Esophagus muscularis mucosa (tissue), 4 donors: Measurements from ENCODE around the gene CBX6. TPM values are rescaled to one million over a fixed set of nuclear protein-coding genes. Genes with fewer than 3 reads are reported as not detected.

Source experiments
- DNase-seq: peaks from one replicate; pipeline ENCODE4 v3.0.0-alpha.2; 2017; ENCODE audit errors: extremely low spot score
- H3K27ac ChIP-seq, 4 donors: fragments of 200-600 bp; sonication (generic); replicated peaks in 1 of 4; 1 replicate in 3 of 4; 2 replicates in 1 of 4; pipeline ENCODE4 v1.5.1; 2016 to 2019; ENCODE audit warnings: mild to moderate bottlenecking in 1 of 4
- H3K27me3 ChIP-seq, 4 donors: fragments of 200-600 bp; sonication (generic); one replicate each; pipeline versions ENCODE4 v1.5.1 to v1.6.0; 2016 to 2019
- H3K36me3 ChIP-seq, 4 donors: fragments of 200-600 bp; sonication (generic); one replicate each; pipeline ENCODE4 v1.5.1; 2016 to 2019
- H3K4me1 ChIP-seq, 4 donors: fragments of 200-600 bp; sonication (generic); one replicate each; pipeline ENCODE4 v1.5.1; 2016 to 2019
- H3K4me3 ChIP-seq, 4 donors: fragments of 200-600 bp; sonication (generic); 1 replicate in 2 of 4; 2 replicates in 2 of 4; pipeline ENCODE4 v1.5.1; 2016 to 2019; ENCODE audit warnings: mild to moderate bottlenecking in 4 of 4, moderate library complexity in 1 of 4
- H3K9me3 ChIP-seq, 4 donors: fragments of 200-600 bp; sonication (generic); 1 replicate in 3 of 4; 2 replicates in 1 of 4; pipeline ENCODE4 v1.5.1; 2016 to 2019
- CTCF ChIP-seq, 3 experiments: fragments of 200-600 bp in 2 of 3; fragments of 450-650 bp in 1 of 3; sonication (generic) in 2 of 3; IDR thresholded peaks; one replicate each; pipeline ENCODE4 v1.5.1; 2017 to 2019; ENCODE audit warnings: antibody characterized with exemption in 3 of 3, mild to moderate bottlenecking in 2 of 3, moderate library complexity in 1 of 3
- EP300 ChIP-seq: sonication (generic); formaldehyde crosslinking; IDR thresholded peaks from one replicate; pipeline ENCODE4 v1.6.1; 2017; ENCODE audit warnings: antibody characterized with exemption
- POLR2A ChIP-seq: fragments of 450-650 bp; IDR thresholded peaks from one replicate; pipeline ENCODE4 v1.6.1; 2017; ENCODE audit warnings: antibody characterized with exemption, moderate library complexity, mild to moderate bottlenecking, low read depth
- POLR2AphosphoS5 ChIP-seq, 2 donors: sonication (generic); formaldehyde crosslinking; IDR thresholded peaks; one replicate each; pipeline ENCODE4 v1.6.1; 2017; ENCODE audit warnings: antibody characterized with exemption in 2 of 2
- WGBS: methylation state at CpG from one replicate; pipeline ENCODE4 v1.1.5; 2018; 5-methylcytosine and 5-hydroxymethylcytosine counted together
- intact Hi-C: fragments of 100-400 bp; cut with DNase I; formaldehyde crosslinking; loops from one replicate; pipeline ENCODE4 v1.15.1; 2023
- total RNA-seq, 4 donors: library from RNA; depleted of rRNA; stranded (reverse); fragments of >200 nt; gene quantifications; one replicate each; pipeline versions ENCODE4 v1.1.0 to v1.2.1, GENCODE V29; 2016

Gene CBX6
- total RNA-seq, 4 donors from 2014 or later, result 73.7 to 172 (median 129) TPM

- Histone ChIP-seq H3K27ac (no peak overlapping the region), H3K36me3 (peaks cover 0 to 3% (median 0%) of the 10 kb centered on the region in 4 donors), H3K9me3 (no peaks in the 10 kb centered on the region), H3K4me1 (no peaks in the 10 kb centered on the region), H3K4me3 (no peak overlapping the region), H3K27me3 (no peaks in the 10 kb centered on the region)
- no peak for DNase-seq
- intact Hi-C loops, result no loop called here
- WGBS, result 83% methylated on average over 2 of the region's 10 CpGs
- TF ChIP-seq CTCF (IDR thresholded peaks at IDR 0.05) (no peak), POLR2A (no peak)
Observed at GRCh38 chr22:38828616-38829205, 43.3 kb downstream of the CBX6 start.

GRCh38 chr22:38828191-38828590, 43.8 kb downstream of the CBX6 start:
- H3K9me3 ChIP-seq, result no peaks in the 10 kb centered on the region
- intact Hi-C loops, result no loop called here
- TF ChIP-seq CTCF (IDR thresholded peaks at IDR 0.05) (no peak), POLR2A (no peak), EP300 (no peak), POLR2AphosphoS5 (IDR thresholded peaks at IDR 0.05) (no peak)
- H3K27me3 ChIP-seq, result no peaks in the 10 kb centered on the region
- no peak for DNase-seq
- H3K36me3 ChIP-seq, result peaks cover 0 to 3% (median 0%) of the 10 kb centered on the region in 4 donors
- H3K4me3 ChIP-seq, result no peak overlapping the region
- no peak overlapping the region for H3K27ac ChIP-seq
- H3K4me1 ChIP-seq, result no peaks in the 10 kb centered on the region
- 76% methylated on average over 10 of the region's 11 CpGs for WGBS

- H3K36me3 ChIP-seq, result peaks cover 0 to 3% (median 0%) of the 10 kb centered on the region in 4 donors
Observed at GRCh38 chr22:38827510-38827909, 44.5 kb downstream of the CBX6 start.

DNA sequence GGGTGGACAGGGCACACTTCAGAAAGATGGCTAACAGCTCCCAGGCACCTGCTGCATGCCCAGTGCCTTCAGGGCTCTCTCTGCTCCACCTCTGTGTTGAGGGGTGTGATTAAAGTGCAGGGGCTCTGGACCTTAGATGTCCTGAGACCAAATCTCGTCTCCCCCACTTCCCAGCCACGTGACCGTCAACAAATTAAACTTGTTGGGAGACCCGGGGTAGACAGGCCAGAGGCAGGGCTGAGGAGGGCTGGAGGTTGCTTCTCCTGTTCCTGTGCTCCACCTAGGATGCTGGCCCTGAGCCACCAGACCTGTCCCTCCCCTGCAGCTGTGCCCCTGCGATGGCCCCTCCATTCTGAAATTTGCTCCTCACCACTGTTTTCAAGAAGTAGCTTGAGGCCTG, 45.2 kb downstream of the CBX6 start:
- TF ChIP-seq POLR2AphosphoS5 (IDR thresholded peaks at IDR 0.05), result no peak
- TF ChIP-seq POLR2A, result no peak
- TF ChIP-seq EP300, result no peak
- no peak for TF ChIP-seq CTCF (IDR thresholded peaks at IDR 0.05)
- WGBS, result 83% methylated on average over 4 of the region's 5 CpGs
- intact Hi-C loops, result no loop called here

More at GRCh38 chr22:38827510-38827909, 44.5 kb downstream of the CBX6 start:
- DNase-seq, result no peak
- intact Hi-C loops, result no loop called here
- Histone ChIP-seq H3K9me3 (no peaks in the 10 kb centered on the region), H3K4me3 (no peak overlapping the region), H3K27me3 (no peaks in the 10 kb centered on the region), H3K4me1 (no peaks in the 10 kb centered on the region), H3K27ac (no peak overlapping the region)
- TF ChIP-seq POLR2AphosphoS5 (IDR thresholded peaks at IDR 0.05), result no peak
- TF ChIP-seq CTCF (IDR thresholded peaks at IDR 0.05), result no peak
- TF ChIP-seq POLR2A, result no peak
- TF ChIP-seq EP300, result no peak

GRCh38 chr22:38826386-38826785, 45.6 kb downstream of the CBX6 start:
- Histone ChIP-seq H3K27me3 (no peaks in the 10 kb centered on the region), H3K9me3 (no peaks in the 10 kb centered on the region), H3K36me3 (peaks cover 0 to 3% (median 0%) of the 10 kb centered on the region in 4 donors), H3K27ac (no peak overlapping the region), H3K4me1 (no peaks in the 10 kb centered on the region), H3K4me3 (no peak overlapping the region)
- no peak for DNase-seq
- 86% methylated on average over 16 of the region's 16 CpGs for WGBS
- TF ChIP-seq EP300, result no peak
- no peak for TF ChIP-seq POLR2A
- TF ChIP-seq POLR2AphosphoS5 (IDR thresholded peaks at IDR 0.05), result no peak
- TF ChIP-seq CTCF (IDR thresholded peaks at IDR 0.05), result no peak
- intact Hi-C loops, result no loop called here

More for the DNA sequence above, 45.2 kb downstream of the CBX6 start:
- no peak for DNase-seq
- H3K4me1 ChIP-seq, result no peaks in the 10 kb centered on the region
- H3K36me3 ChIP-seq, result peaks cover 0 to 3% (median 0%) of the 10 kb centered on the region in 4 donors
- H3K9me3 ChIP-seq, result no peaks in the 10 kb centered on the region
- no peak overlapping the region for H3K27ac ChIP-seq
- no peaks in the 10 kb centered on the region for H3K27me3 ChIP-seq
- no peak overlapping the region for H3K4me3 ChIP-seq
